ENCODE data around the gene TMEM130.

DNA sequence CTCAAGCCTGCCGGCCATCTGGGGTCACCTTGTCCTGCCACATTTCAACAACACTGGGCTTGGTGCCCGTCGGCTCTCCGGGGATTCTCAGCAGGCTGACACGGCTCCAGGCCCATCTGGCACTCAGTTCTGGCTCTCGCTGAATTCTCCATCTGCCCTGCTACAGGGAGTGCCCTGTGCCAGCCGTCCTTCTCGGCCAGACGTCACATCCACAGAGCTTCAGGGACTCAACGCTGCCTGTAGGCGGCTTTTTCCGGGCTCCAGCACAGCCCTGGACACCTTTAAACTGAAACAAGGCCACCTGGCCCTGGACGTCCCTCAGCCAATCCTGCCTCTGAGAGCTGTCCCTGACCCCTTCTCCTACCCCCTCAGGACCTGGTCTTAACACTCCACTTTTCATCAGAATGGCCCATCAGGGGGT, 43.0 kb downstream of the TMEM130 start:
- TF ChIP-seq, protein P1, sequence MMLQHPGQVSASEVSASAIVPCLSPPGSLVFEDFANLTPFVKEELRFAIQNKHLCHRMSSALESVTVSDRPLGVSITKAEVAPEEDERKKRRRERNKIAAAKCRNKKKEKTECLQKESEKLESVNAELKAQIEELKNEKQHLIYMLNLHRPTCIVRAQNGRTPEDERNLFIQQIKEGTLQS (IDR thresholded peaks at IDR 0.05) = no peak
- TF ChIP-seq, protein P1 (CRISPR knock-in tag; conservative IDR thresholded peaks at IDR 0.05) = no peak
- TF ChIP-seq ILK (tag; IDR thresholded peaks at IDR 0.05; ENCODE audit: borderline replicate concordance, low read depth) (no peak), CHCHD3 (CRISPR knock-in tag; IDR thresholded peaks at IDR 0.05) (no peak), MAFF (IDR thresholded peaks at IDR 0.05; ENCODE audit: low read length) (no peak), JUND (IDR thresholded peaks at IDR 0.05; ENCODE audit: borderline replicate concordance, low read depth, low read length) (no peak), JUND (tag; IDR thresholded peaks at IDR 0.05; ENCODE audit: borderline replicate concordance, low read depth, low read length) (no peak), MEF2D (tag; conservative IDR thresholded peaks at IDR 0.05; ENCODE audit: low read depth) (no peak), KDM1A (IDR thresholded peaks at IDR 0.05) (no peak)

Measured in K562 (cell line).